OCI-LY3 (cell line): ENCODE measurements around the gene LRFN2.

ENCODE experiments used
- EZH2phosphoT487 ChIP-seq: fragments of 200-600 bp; shearing (Covaris generic); IDR thresholded peaks from 2 replicates; pipeline ENCODE4 v1.6.1; 2018; ENCODE audit warnings: antibody characterized with exemption, mixed run types, low read depth
- TF ChIP-seq, protein P1 (sequence below): fragments of 200-600, 300-600 bp; sonication (generic); IDR thresholded peaks from 2 replicates; pipeline ENCODE4 v1.5.1; 2014; ENCODE audit warnings: antibody characterized with exemption, low read length, low read depth

DNA sequence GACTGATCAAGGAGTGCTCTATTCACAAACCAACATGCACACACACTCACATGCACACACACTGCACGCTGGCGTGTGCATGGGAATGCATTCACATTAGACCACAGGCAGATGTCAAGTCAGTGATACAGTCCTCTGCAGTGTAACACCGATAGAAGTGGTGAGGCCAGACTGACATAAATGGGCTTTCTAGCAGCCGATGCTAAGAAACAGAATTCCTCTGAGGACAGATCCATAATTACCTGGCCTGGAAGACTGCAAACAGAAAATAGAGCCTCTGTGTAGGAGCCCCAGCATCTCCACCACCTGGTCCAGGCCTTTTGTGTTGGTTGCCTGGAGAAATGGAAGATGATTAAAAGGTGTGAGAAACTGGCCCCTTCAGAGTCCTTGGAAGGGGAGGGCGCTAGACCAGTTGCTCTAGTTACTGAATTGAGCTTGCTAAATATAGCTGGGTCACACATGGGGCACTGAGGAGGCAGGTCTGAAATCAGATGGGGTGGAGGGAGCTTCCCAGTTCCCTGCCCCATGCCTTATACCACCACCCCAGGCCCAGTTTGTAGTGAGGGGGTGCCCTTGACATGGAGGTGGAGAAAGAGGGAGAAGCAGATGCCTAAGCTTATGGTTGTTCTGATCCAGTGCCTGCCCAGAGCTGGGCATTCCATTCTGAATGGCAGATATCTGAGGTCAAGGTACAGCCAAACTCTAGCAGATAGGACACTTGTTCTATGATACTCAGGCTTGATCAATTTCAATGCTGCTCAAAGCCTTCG is 233.8 kb downstream of the LRFN2 start:
- TF ChIP-seq, protein P1, sequence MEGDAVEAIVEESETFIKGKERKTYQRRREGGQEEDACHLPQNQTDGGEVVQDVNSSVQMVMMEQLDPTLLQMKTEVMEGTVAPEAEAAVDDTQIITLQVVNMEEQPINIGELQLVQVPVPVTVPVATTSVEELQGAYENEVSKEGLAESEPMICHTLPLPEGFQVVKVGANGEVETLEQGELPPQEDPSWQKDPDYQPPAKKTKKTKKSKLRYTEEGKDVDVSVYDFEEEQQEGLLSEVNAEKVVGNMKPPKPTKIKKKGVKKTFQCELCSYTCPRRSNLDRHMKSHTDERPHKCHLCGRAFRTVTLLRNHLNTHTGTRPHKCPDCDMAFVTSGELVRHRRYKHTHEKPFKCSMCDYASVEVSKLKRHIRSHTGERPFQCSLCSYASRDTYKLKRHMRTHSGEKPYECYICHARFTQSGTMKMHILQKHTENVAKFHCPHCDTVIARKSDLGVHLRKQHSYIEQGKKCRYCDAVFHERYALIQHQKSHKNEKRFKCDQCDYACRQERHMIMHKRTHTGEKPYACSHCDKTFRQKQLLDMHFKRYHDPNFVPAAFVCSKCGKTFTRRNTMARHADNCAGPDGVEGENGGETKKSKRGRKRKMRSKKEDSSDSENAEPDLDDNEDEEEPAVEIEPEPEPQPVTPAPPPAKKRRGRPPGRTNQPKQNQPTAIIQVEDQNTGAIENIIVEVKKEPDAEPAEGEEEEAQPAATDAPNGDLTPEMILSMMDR: no peak
- TF ChIP-seq EZH2phosphoT487: no peak
